ENCODE data around the gene FUZ.

GRCh38 chr19:49775742-49776370, 37.2 kb downstream of the FUZ start:
- TF ChIP-seq CTCF (IDR thresholded peaks at IDR 0.05; ENCODE audit: insufficient read depth, low read length, poor library complexity, severe bottlenecking): no peak
- TF ChIP-seq EZH2phosphoT487 (conservative IDR thresholded peaks at IDR 0.05; ENCODE audit: low read length): no peak
